DOHH2 (cell line): ENCODE results near the gene OR5B2.
"Not testable (repeated sequence)": the region's sequence is repeated elsewhere in the genome, so short reads cannot be mapped to it uniquely, and the experiment has no call there.

ENCODE experiments used
- H3F3A ChIP-seq: fragments of 200-600 bp; sonication (generic), shearing (Covaris generic); 2 replicates; pipeline ENCODE4 v1.6.0; 2016; ENCODE audit warnings: antibody characterized with exemption, mild to moderate bottlenecking; ENCODE audit not compliant: control insufficient read depth, insufficient read depth
- H3K27ac ChIP-seq: fragments of 200-600 bp; sonication (generic); 2 replicates; pipeline ENCODE4 v1.5.1; 2014; ENCODE audit warnings: low read depth, mild to moderate bottlenecking, low read length, moderate library complexity
- H3K27me3 ChIP-seq: fragments of 200-600 bp; sonication (generic); 2 replicates; pipeline ENCODE4 v1.6.1; 2014; ENCODE audit warnings: mild to moderate bottlenecking, low read length, mixed read lengths; ENCODE audit not compliant: control insufficient read depth
- H3K36me3 ChIP-seq: fragments of 200-600 bp; sonication (generic); 2 replicates; pipeline ENCODE4 v1.6.1; 2014; ENCODE audit warnings: mild to moderate bottlenecking, low read length, moderate library complexity, mixed read lengths; ENCODE audit not compliant: control insufficient read depth
- H3K4me1 ChIP-seq: fragments of 200-600 bp; sonication (generic); 2 replicates; pipeline ENCODE4 v1.6.1; 2014; ENCODE audit warnings: mild to moderate bottlenecking, low read length, mixed read lengths; ENCODE audit not compliant: control insufficient read depth
- H3K4me2 ChIP-seq: fragments of 200-600 bp; sonication (generic); 2 replicates; pipeline ENCODE4 v1.6.0; 2014; ENCODE audit warnings: mild to moderate bottlenecking, low read length, moderate library complexity
- H3K4me3 ChIP-seq: fragments of 200-600 bp; sonication (generic); 2 replicates; pipeline ENCODE4 v1.5.1; 2014; ENCODE audit warnings: mild to moderate bottlenecking, low read length, mixed read lengths
- H3K79me2 ChIP-seq: fragments of 200-600 bp; sonication (generic); 2 replicates; pipeline ENCODE4 v1.6.1; 2014; ENCODE audit warnings: mild to moderate bottlenecking, low read length, mixed read lengths; ENCODE audit not compliant: control insufficient read depth
- H3K9me2 ChIP-seq: fragments of 200-600 bp; sonication (generic); replicated peaks from 2 replicates; pipeline ENCODE4 v1.6.1; 2014; ENCODE audit warnings: mild to moderate bottlenecking, low read length, mixed read lengths; ENCODE audit not compliant: control insufficient read depth
- H3K9me3 ChIP-seq: fragments of 200-600 bp; sonication (generic); 2 replicates; pipeline ENCODE4 v1.6.1; 2014; ENCODE audit warnings: antibody characterized with exemption, low read length, mixed read lengths; ENCODE audit not compliant: control insufficient read depth, insufficient read depth
- H4K20me1 ChIP-seq: fragments of 200-600 bp; sonication (generic); 2 replicates; pipeline ENCODE4 v1.6.0; 2014; ENCODE audit warnings: low read depth, mild to moderate bottlenecking, antibody characterized with exemption, low read length, moderate library complexity; ENCODE audit not compliant: control insufficient read depth, insufficient read depth
- CTCF ChIP-seq: fragments of 200-600 bp; sonication (generic); IDR thresholded peaks from one replicate; pipeline ENCODE4 v1.5.1; 2014; ENCODE audit warnings: antibody characterized with exemption, mild to moderate bottlenecking, low read depth, low read length; ENCODE audit not compliant: poor library complexity, severe bottlenecking
- EZH2phosphoT487 ChIP-seq: fragments of 200-600 bp; sonication (generic); IDR thresholded peaks from 2 replicates; pipeline ENCODE4 v1.6.1; 2017; ENCODE audit warnings: borderline replicate concordance, mild to moderate bottlenecking, antibody characterized with exemption, low read length, moderate library complexity, mixed read lengths

OR5B2 gene

GRCh38 chr11:58406774-58407173 lies 21.1 kb downstream of the OR5B2 start, which contains the start of gene OR5B3:
OR5B3 (minus strand) TSS chr11:58406874; CDS start chr11:58403409, 3,465 bp downstream.
- H3K36me3 ChIP-seq = no peaks in the 10 kb centered on the region
- H3K4me2 ChIP-seq = no peak within 1 kb of the TSS
- no peak within 1 kb of the TSS for H3K4me3 ChIP-seq
- H3K9me2 ChIP-seq = no peaks in the 10 kb centered on the region
- TF ChIP-seq CTCF (no peak), EZH2phosphoT487 (no peak)
- no peaks in the 10 kb centered on the region; the same call in 1 of the 2 replicates for H3K27me3 ChIP-seq
- H3K79me2 ChIP-seq = no peaks in the 10 kb centered on the region
- H3K27ac ChIP-seq = no peak within 1 kb of the TSS
- H3F3A ChIP-seq = no peaks in the 10 kb centered on the region
- no peaks in the 10 kb centered on the region for H3K4me1 ChIP-seq
- no peaks in the 10 kb centered on the region for H3K9me3 ChIP-seq
- no peaks in the 10 kb centered on the region for H4K20me1 ChIP-seq

DNA sequence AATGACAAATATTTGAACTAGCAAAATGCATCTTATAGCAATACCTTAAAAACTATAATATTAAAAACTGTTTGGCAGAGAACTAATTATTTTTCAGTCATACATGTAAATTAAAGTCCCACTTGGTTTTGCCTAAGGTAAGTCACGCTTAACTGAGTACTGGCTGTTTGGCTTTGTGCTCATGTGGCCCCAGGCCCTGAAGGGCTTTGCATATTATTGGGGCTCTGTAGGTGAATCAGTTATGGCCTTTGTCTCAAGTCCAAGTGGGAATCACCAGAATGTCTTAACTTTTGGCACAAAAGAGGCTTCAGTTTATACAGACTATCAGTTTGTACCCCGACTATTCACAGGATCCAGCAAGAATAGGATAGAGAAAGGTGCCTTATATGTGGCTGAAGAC lies 28.3 kb downstream of the OR5B2 start:
- not testable (repeated sequence) for H3K27me3 ChIP-seq, H3K4me2 ChIP-seq, H3K36me3 ChIP-seq, H3K27ac ChIP-seq, H4K20me1 ChIP-seq, H3K4me1 ChIP-seq, H3F3A ChIP-seq, H3K4me3 ChIP-seq, H3K9me3 ChIP-seq, H3K9me2 ChIP-seq, H3K79me2 ChIP-seq

- H3K9me3 ChIP-seq = no peaks in the 10 kb centered on the region
- no peaks in the 10 kb centered on the region for H3F3A ChIP-seq
- H3K4me2 ChIP-seq = no peak overlapping the region
- no peaks in the 10 kb centered on the region for H4K20me1 ChIP-seq
- no peaks in the 10 kb centered on the region for H3K36me3 ChIP-seq
- no peaks in the 10 kb centered on the region for H3K27me3 ChIP-seq
- no peak overlapping the region for H3K27ac ChIP-seq
- TF ChIP-seq CTCF = no peak
- no peak for TF ChIP-seq EZH2phosphoT487
- H3K4me3 ChIP-seq = no peak overlapping the region
- H3K4me1 ChIP-seq = no peaks in the 10 kb centered on the region
- no peaks in the 10 kb centered on the region for H3K9me2 ChIP-seq
- H3K79me2 ChIP-seq = no peaks in the 10 kb centered on the region
Measured at GRCh38 chr11:58395581-58395980, 32.3 kb downstream of the OR5B2 start.

DNA sequence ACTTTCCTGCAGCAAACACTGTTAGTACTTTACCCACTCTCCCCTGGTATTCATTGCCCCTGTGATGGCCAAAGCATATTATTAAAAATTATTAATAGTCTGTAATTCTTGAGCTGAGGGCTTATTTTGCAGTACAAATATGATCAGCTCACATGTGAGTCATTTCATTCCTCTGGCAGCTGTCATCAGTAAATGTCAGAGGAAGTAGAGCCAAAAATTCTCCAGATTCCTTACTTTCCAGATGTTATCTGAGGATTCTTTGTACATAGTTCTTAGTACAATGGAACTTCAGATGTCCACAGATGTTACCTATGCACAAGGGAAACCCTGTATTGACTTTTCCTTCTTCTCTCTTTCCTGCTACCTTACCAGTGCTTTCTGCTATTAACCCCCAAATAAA lies 33.7 kb downstream of the OR5B2 start:
- Histone ChIP-seq H3K27me3 (no peaks in the 10 kb centered on the region), H3K27ac (no peak overlapping the region), H4K20me1 (no peaks in the 10 kb centered on the region), H3K4me3 (no peak overlapping the region), H3K79me2 (no peaks in the 10 kb centered on the region), H3K36me3 (no peaks in the 10 kb centered on the region), H3K9me2 (no peaks in the 10 kb centered on the region), H3K9me3 (no peaks in the 10 kb centered on the region), H3K4me2 (no peak overlapping the region), H3F3A (no peaks in the 10 kb centered on the region), H3K4me1 (no peaks in the 10 kb centered on the region)
- TF ChIP-seq EZH2phosphoT487 (no peak), CTCF (no peak)
